Naive thymus-derived CD4-positive, alpha-beta T cell (primary cell): Measurements from ENCODE around the gene IER5. TPM values are rescaled to one million over a fixed set of nuclear protein-coding genes. Genes with fewer than 3 reads are reported as not detected.
A peak's percentile ranks its signal among the peaks of the same experiment; 100 is the strongest.

Experiments
- ATAC-seq: fragments of 150-1000 bp; cut with Tn5 transposase; 2 replicates; pipeline ENCODE4 v1.10.0; 2021; ENCODE audit warnings: mild to moderate bottlenecking, moderate library complexity
- CTCF ChIA-PET: fragments of 350-600 bp; sonication (Branson Sonifier 250); formaldehyde crosslinking; loops from one replicate; lab custom pipeline; 2021; ENCODE audit warnings: antibody characterized with exemption; lab: Charles Lee
- POLR2A ChIA-PET: fragments of 350-600 bp; sonication (Branson Sonifier 250); formaldehyde crosslinking; loops from one replicate; lab custom pipeline; 2021; ENCODE audit warnings: antibody characterized with exemption, inconsistent platforms; lab: Charles Lee
- DNase-seq, 9 donors: peaks; one replicate each; pipeline versions ENCODE4 v3.0.0 to v3.0.0-alpha.2; 2020 to 2022; ENCODE audit warnings: mixed read lengths in 1 of 9
- H3K27ac ChIP-seq: one replicate; pipeline ENCODE4 v1.7.0; 2013; ENCODE audit warnings: mild to moderate bottlenecking, low read depth, low read length, moderate library complexity
- H3K27me3 ChIP-seq, 2 donors: one replicate each; pipeline ENCODE4 v1.7.0; 2013; ENCODE audit warnings: low read length in 2 of 2, mild to moderate bottlenecking in 2 of 2, moderate library complexity in 2 of 2; ENCODE audit not compliant: control insufficient read depth in 2 of 2, insufficient read depth in 2 of 2
- H3K36me3 ChIP-seq, 3 experiments: 1 replicate in 2 of 3; 2 replicates in 1 of 3; pipeline ENCODE4 v1.7.0; 2013; ENCODE audit warnings: low read length in 3 of 3, mild to moderate bottlenecking in 3 of 3, moderate library complexity in 1 of 3; ENCODE audit not compliant: insufficient read depth in 3 of 3, control insufficient read depth in 2 of 3
- H3K4me1 ChIP-seq, 2 donors: one replicate each; pipeline ENCODE4 v1.7.0; 2013; ENCODE audit warnings: low read length in 2 of 2, mild to moderate bottlenecking in 2 of 2, moderate library complexity in 1 of 2; ENCODE audit not compliant: control insufficient read depth in 2 of 2, insufficient read depth in 2 of 2
- H3K4me3 ChIP-seq: 2 replicates; pipeline ENCODE4 v1.7.0; 2013; ENCODE audit warnings: mild to moderate bottlenecking, low read length
- H3K9me3 ChIP-seq, 3 experiments: 1 replicate in 2 of 3; 2 replicates in 1 of 3; pipeline ENCODE4 v1.7.0; 2013; ENCODE audit warnings: low read length in 3 of 3; ENCODE audit not compliant: control insufficient read depth in 2 of 3
- H3K27ac Mint-ChIP-seq, 9 donors: one replicate each; pipeline ENCODE4 v1.8.0; 2020 to 2022; ENCODE audit warnings: mixed read lengths in 9 of 9, mild to moderate bottlenecking in 8 of 9, moderate library complexity in 5 of 9, inconsistent platforms in 2 of 9
- H3K27me3 Mint-ChIP-seq, 5 donors: one replicate each; pipeline ENCODE4 v1.8.0; 2021 to 2022; ENCODE audit warnings: mixed read lengths in 5 of 5, mild to moderate bottlenecking in 1 of 5
- H3K36me3 Mint-ChIP-seq, 5 donors: one replicate each; pipeline ENCODE4 v1.8.0; 2020 to 2022; ENCODE audit warnings: mixed read lengths in 5 of 5, mild to moderate bottlenecking in 3 of 5, inconsistent platforms in 1 of 5
- H3K4me1 Mint-ChIP-seq, 7 donors: one replicate each; pipeline ENCODE4 v1.8.0; 2020 to 2022; ENCODE audit warnings: mixed read lengths in 7 of 7, mild to moderate bottlenecking in 3 of 7, inconsistent platforms in 1 of 7
- H3K4me3 Mint-ChIP-seq, 10 donors: one replicate each; pipeline ENCODE4 v1.8.0; 2020 to 2022; ENCODE audit warnings: mild to moderate bottlenecking in 10 of 10, mixed read lengths in 10 of 10, moderate library complexity in 6 of 10, inconsistent platforms in 2 of 10
- H3K9me3 Mint-ChIP-seq, 11 donors: one replicate each; pipeline ENCODE4 v1.8.0; 2020 to 2022; ENCODE audit warnings: mixed read lengths in 11 of 11, mild to moderate bottlenecking in 4 of 11, inconsistent platforms in 1 of 11, moderate library complexity in 1 of 11
- intact Hi-C, 2 donors: fragments of 100-400 bp; cut with micrococcal nuclease; formaldehyde crosslinking; loops; one replicate each; pipeline ENCODE4 v1.15.1; 2023
- polyA plus RNA-seq, 2 donors: library from polyadenylated mRNA; unstranded; fragments of 300-500 nt; fragmentation: Illumina TruSeq; gene quantifications; one replicate each; pipeline ENCODE4 v1.2.3, GENCODE V29; 2021
- total RNA-seq, 6 experiments: library from RNA in 5 of 6; stranded (reverse) in 5 of 6; gene quantifications; 1 replicate in 5 of 6; 2 replicates in 1 of 6; pipeline ENCODE4 v1.2.3 and lab custom pipeline; 2021 to 2026

Gene IER5
- total and polyA plus RNA-seq, 7 experiments from 2014 or later: 2.1 to 86.9 (median 13.3) TPM

- ChIA-PET POLR2A (interaction anchor here (12.8 kb wide), 1 partner anchor 13 kb away, joined by 264 read pairs; the partner anchor contains the start of gene IER5), CTCF (no interaction called here)
- peak overlapping the region in 1 of 10 donors; percentile 19 for H3K4me3 Mint-ChIP-seq
- H3K4me3 ChIP-seq: no peak overlapping the region
- ATAC-seq (no peak), DNase-seq (no peak)
- peak overlapping the region in 2 of 9 donors; percentile 13 to 79 for H3K27ac Mint-ChIP-seq
- peaks cover 0 to 3% (median 0%) of the 10 kb centered on the region in 11 donors for H3K9me3 Mint-ChIP-seq
- no peaks in the 10 kb centered on the region for H3K9me3 ChIP-seq
- intact Hi-C loops: loop anchor here in 1 of 2 donors (5.0 to 10.0 kb wide), 3 partner anchors 949 to 1503 kb away; partner anchors contain the start of genes CEP350, QSOX1 and RGS16
- H3K36me3 Mint-ChIP-seq: peaks cover 0 to 6% (median 0%) of the 10 kb centered on the region in 5 donors
- H3K4me1 Mint-ChIP-seq: peaks cover 38 to 83% (median 63%) of the 10 kb centered on the region in 7 donors
- no peaks in the 10 kb centered on the region for H3K36me3 ChIP-seq
- H3K27me3 ChIP-seq: no peaks in the 10 kb centered on the region
- no peak overlapping the region for H3K27ac ChIP-seq
- H3K4me1 ChIP-seq: peaks cover 25 to 31% of the 10 kb centered on the region in 2 donors
- H3K27me3 Mint-ChIP-seq: peaks cover 0 to 11% (median 0%) of the 10 kb centered on the region in 5 donors
These were observed 13.2 kb downstream of the IER5 start for GRCh38 chr1:181101581-181102226.

DNA sequence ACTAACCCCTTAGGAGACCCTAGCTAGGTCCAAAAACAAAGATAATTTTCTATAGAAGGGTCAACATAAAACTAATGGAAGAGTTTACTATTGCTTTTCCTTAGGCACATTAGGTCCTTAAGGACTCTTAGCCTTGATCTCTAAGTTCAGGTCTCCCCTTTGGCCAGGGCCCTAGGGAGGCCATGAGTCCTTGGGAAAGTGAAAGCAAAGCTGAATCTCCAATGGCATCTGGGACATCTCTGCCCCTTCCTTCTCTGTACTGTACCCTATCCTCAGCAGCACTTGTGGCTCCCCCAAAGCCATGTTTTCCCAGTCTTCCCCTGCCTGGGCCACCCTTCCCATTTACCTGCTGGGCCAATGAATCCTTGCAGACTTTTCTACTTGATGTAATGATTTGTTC lies 14.3 kb downstream of the IER5 start:
- Histone ChIP-seq H3K27me3 (no peaks in the 10 kb centered on the region), H3K9me3 (no peaks in the 10 kb centered on the region), H3K4me1 (peaks cover 25 to 31% of the 10 kb centered on the region in 2 donors), H3K36me3 (no peaks in the 10 kb centered on the region), H3K27ac (no peak overlapping the region), H3K4me3 (no peak overlapping the region)
- POLR2A ChIA-PET: interaction anchor here (12.8 kb wide), 1 partner anchor 14 kb away, joined by 264 read pairs; the partner anchor contains the start of gene IER5
- Mint-ChIP-seq H3K27me3 (peaks cover 0 to 23% (median 0%) of the 10 kb centered on the region in 5 donors), H3K9me3 (peaks cover 0 to 3% (median 0%) of the 10 kb centered on the region in 11 donors), H3K27ac (peak overlapping the region in 6 of 9 donors; percentile 0 to 79 (median 38)), H3K4me1 (peaks cover 38 to 90% (median 69%) of the 10 kb centered on the region in 7 donors), H3K4me3 (peak overlapping the region in 3 of 10 donors; percentile 6 to 42 (median 31)), H3K36me3 (peaks cover 0 to 6% (median 0%) of the 10 kb centered on the region in 5 donors)
- no peak for ATAC-seq
- DNase-seq: no peak
- intact Hi-C loops: loop anchor here in 1 of 2 donors (5.0 to 10.0 kb wide), 3 partner anchors 951 to 1502 kb away; partner anchors contain the start of genes CEP350, QSOX1 and RGS16
- CTCF ChIA-PET: interaction anchor here (0.5 to 0.8 kb wide), 2 partner anchors 42 to 220 kb away, joined by 3 to 5 read pairs; no protein-coding TSS in a partner anchor

DNA sequence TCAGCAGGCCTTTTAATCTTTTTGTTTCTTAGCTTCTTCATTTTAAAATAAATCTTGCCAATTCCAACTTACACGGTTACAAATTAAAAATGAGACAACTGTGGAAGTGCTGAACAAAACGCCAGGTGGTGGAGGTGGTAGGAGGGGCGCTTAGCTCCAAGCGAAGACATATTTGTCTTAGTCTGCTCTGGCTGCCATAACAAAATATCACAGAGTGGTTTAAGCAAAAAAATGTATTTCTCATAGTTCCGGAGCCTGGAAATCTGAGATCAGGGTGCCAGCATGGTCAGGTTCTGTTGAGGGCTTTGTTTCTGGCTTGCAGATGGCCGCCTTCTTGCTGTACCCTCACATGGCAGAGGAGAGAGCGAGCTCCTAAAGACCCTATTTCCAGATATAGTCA lies 14.9 kb downstream of the IER5 start:
- Histone ChIP-seq H3K27ac (peak overlapping the region; percentile 22), H3K4me3 (no peak overlapping the region), H3K9me3 (no peaks in the 10 kb centered on the region), H3K36me3 (no peaks in the 10 kb centered on the region), H3K27me3 (no peaks in the 10 kb centered on the region), H3K4me1 (peaks cover 25 to 31% of the 10 kb centered on the region in 2 donors)
- H3K27me3 Mint-ChIP-seq: peaks cover 0 to 28% (median 0%) of the 10 kb centered on the region in 5 donors
- H3K4me3 Mint-ChIP-seq: peak overlapping the region in 8 of 10 donors; percentile 24 to 84 (median 48)
- H3K27ac Mint-ChIP-seq: peak overlapping the region in 6 of 9 donors; percentile 6 to 90 (median 64)
- peaks cover 0 to 3% (median 0%) of the 10 kb centered on the region in 11 donors for H3K9me3 Mint-ChIP-seq
- intact Hi-C loops: loop anchor here in 1 of 2 donors (5.0 to 10.0 kb wide), 3 partner anchors 951 to 1501 kb away; partner anchors contain the start of genes CEP350, QSOX1 and RGS16
- POLR2A ChIA-PET: interaction anchor here (0.6 to 12.8 kb wide), 4 partner anchors 10 to 50 kb away, joined by 3 to 264 read pairs (median 4); partner anchors contain the start of gene IER5
- peaks cover 33 to 90% (median 72%) of the 10 kb centered on the region in 7 donors for H3K4me1 Mint-ChIP-seq
- ATAC-seq (no peak), DNase-seq (no peak)
- CTCF ChIA-PET: no interaction called here
- peaks cover 0 to 4% (median 0%) of the 10 kb centered on the region in 5 donors for H3K36me3 Mint-ChIP-seq

DNA sequence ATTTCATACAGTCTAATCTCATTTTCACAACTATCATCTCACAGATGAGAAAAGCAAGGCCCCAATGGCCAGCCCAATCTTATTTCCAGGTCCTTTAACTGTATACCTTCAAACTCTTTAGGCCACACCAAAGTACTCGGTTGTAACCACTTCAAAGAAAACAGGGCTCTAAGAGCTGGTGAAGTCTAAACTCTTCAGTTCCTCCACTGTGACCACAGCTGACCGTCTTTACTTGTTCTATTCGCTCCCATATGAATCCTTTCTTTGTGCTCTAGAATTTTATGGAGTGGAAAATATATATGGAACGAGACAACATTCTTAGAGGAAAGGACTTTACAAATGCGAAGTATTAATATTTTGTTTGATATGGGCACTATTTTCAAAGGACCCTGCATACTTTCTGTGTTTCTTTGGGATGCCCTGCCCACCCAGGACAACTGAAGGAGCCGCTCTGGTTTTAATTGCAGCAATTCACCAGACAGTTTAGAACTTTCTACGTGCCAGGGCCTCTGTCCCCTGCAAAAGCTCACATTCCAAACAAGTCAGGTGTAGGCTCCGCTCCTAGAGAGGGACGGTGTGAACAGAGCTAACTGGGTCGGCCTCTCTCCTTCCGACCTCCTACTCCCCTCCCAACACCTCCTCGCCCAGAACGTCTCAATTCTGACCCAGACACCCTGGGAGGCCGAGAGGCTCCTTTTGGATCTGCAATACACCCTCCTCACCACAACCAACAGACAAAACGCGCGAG lies 15.7 kb downstream of the IER5 start:
- H3K36me3 Mint-ChIP-seq: peaks cover 0 to 3% (median 0%) of the 10 kb centered on the region in 5 donors
- peak; percentile 35 for ATAC-seq
- intact Hi-C loops: loop anchor here (2.0 to 10.0 kb wide), 5 partner anchors 57 to 1501 kb away; partner anchors contain the start of genes CEP350 (in 1 of the 2), QSOX1 (in 1 of the 2), RGS16 (in 1 of the 2) and XPR1 (in 1 of the 2)

DNA sequence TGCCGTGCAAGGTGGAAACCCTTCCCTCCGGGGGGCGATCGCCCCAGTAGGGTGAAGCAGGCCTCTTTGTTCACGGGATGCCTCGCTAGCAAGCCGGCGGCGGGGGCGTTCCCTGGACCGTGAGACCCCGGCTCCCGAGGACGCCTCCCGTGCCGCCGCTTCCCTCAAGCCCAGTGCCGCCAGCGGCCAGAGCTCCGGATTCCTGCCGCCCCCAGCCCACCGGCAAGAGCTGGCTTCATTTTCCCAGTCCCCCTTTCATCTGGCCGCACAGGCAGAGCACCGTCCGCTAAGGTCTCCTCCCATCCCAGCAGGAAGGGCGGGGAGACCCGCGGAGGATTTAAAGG lies 16.3 kb downstream of the IER5 start:
- Histone ChIP-seq H3K36me3 (no peaks in the 10 kb centered on the region), H3K4me3 (peak overlapping the region; percentile 61), H3K4me1 (peaks cover 20 to 22% of the 10 kb centered on the region in 2 donors), H3K27ac (peak overlapping the region; percentile 85), H3K27me3 (no peaks in the 10 kb centered on the region), H3K9me3 (no peaks in the 10 kb centered on the region)
- DNase-seq (peak in 7 of 9 donors; percentile 33 to 55 (median 47)), ATAC-seq (no peak)
- Mint-ChIP-seq H3K4me1 (peaks cover 28 to 82% (median 67%) of the 10 kb centered on the region in 7 donors), H3K4me3 (peak overlapping the region; percentile 76 to 88 (median 84)), H3K9me3 (peaks cover 0 to 3% (median 0%) of the 10 kb centered on the region in 11 donors), H3K27me3 (peaks cover 0 to 38% (median 0%) of the 10 kb centered on the region in 5 donors), H3K27ac (peak overlapping the region; percentile 66 to 90 (median 81)), H3K36me3 (peaks cover 0 to 3% (median 0%) of the 10 kb centered on the region in 5 donors)
- ChIA-PET POLR2A (interaction anchor here (1.0 to 12.8 kb wide), 12 partner anchors 8 to 293 kb away, joined by 3 to 264 read pairs (median 6); partner anchors contain the start of genes IER5, MR1 and STX6), CTCF (interaction anchor here (0.7 to 3.2 kb wide), 5 partner anchors 19 to 64 kb away, joined by 3 to 11 read pairs (median 3); no protein-coding TSS in a partner anchor)
- intact Hi-C loops: loop anchor here (1.0 to 10.0 kb wide), 12 partner anchors 16 to 1500 kb away; partner anchors contain the start of genes IER5 (in 2 of the 2), MR1 (in 2 of the 2), QSOX1 (in 2 of the 2) and STX6 (in 2 of the 2)

More for the DNA sequence above, 15.7 kb downstream of the IER5 start:
- DNase-seq: peak in 2 of 9 donors; percentile 14 to 50
- Mint-ChIP-seq H3K4me1 (peaks cover 33 to 88% (median 73%) of the 10 kb centered on the region in 7 donors), H3K4me3 (peak overlapping the region; percentile 76 to 88 (median 84)), H3K9me3 (peaks cover 0 to 3% (median 0%) of the 10 kb centered on the region in 11 donors), H3K27ac (peak overlapping the region; percentile 66 to 90 (median 81)), H3K27me3 (peaks cover 0 to 32% (median 0%) of the 10 kb centered on the region in 5 donors)
- Histone ChIP-seq H3K9me3 (no peaks in the 10 kb centered on the region), H3K36me3 (no peaks in the 10 kb centered on the region), H3K4me3 (peak overlapping the region; percentile 61), H3K27me3 (no peaks in the 10 kb centered on the region), H3K4me1 (peaks cover 25 to 28% of the 10 kb centered on the region in 2 donors), H3K27ac (peak overlapping the region; percentile 85)
- ChIA-PET CTCF (interaction anchor here (0.6 to 3.2 kb wide), 4 partner anchors 23 to 64 kb away, joined by 3 to 11 read pairs (median 3); no protein-coding TSS in a partner anchor), POLR2A (interaction anchor here (0.6 to 12.8 kb wide), 12 partner anchors 8 to 294 kb away, joined by 3 to 264 read pairs (median 4); partner anchors contain the start of genes IER5, MR1 and STX6)
